ENCODE results near the gene FRS3. TPM values are rescaled to one million over a fixed set of nuclear protein-coding genes. Genes with fewer than 3 reads are reported as not detected.

Gene FRS3
- total and polyA plus RNA-seq, 2 experiments from 2014 or later, result 1.4 to 8.4 TPM

GRCh38 chr6:41798901-41799558 lies 19.3 kb upstream of the FRS3 start:
- Histone ChIP-seq H3K9me2 (replicated peaks; ENCODE audit: insufficient read depth) (no peaks in the 10 kb centered on the region), H3K27me3 (no peaks in the 10 kb centered on the region), H2AFZ (no peak overlapping the region), H3K79me2 (no peaks in the 10 kb centered on the region), H4K20me1 (ENCODE audit: insufficient read depth, poor library complexity, severe bottlenecking) (no peaks in the 10 kb centered on the region), H3K4me1 (ENCODE audit: insufficient read depth) (no peaks in the 10 kb centered on the region), H3K9me3 (ENCODE audit: low read depth) (no peaks in the 10 kb centered on the region), H3K4me3 (no peak overlapping the region), H3K27ac (no peak overlapping the region), H3K36me3 (replicated peaks; ENCODE audit: insufficient read depth, low read depth) (no peaks in the 10 kb centered on the region), H3K4me2 (no peak overlapping the region)
- TF ChIP-seq EZH2 (IDR thresholded peaks at IDR 0.05; ENCODE audit: borderline replicate concordance) (no peak), CTCF (IDR thresholded peaks at IDR 0.05; ENCODE audit: poor library complexity) (no peak), EZH2phosphoT487 (IDR thresholded peaks at IDR 0.05; ENCODE audit: low read depth, severe bottlenecking, unreplicated experiment) (no peak)
- WGBS (ENCODE audit: low lambda C conversion rate, missing lambda C conversion rate), result 96% methylated on average over 7 of the region's 7 CpGs
- no peak for DNase-seq (ENCODE audit: low spot score)

GRCh38 chr6:41796474-41796873 lies 16.8 kb upstream of the FRS3 start:
- Histone ChIP-seq H3K4me3 (no peak overlapping the region), H3K9me2 (replicated peaks; ENCODE audit: insufficient read depth) (no peaks in the 10 kb centered on the region), H3K9me3 (ENCODE audit: low read depth) (no peaks in the 10 kb centered on the region), H3K27me3 (no peaks in the 10 kb centered on the region), H3K79me2 (no peaks in the 10 kb centered on the region), H3K4me2 (no peak overlapping the region), H3K4me1 (ENCODE audit: insufficient read depth) (no peaks in the 10 kb centered on the region), H3K27ac (no peak overlapping the region), H3K36me3 (replicated peaks; ENCODE audit: insufficient read depth, low read depth) (no peaks in the 10 kb centered on the region), H4K20me1 (ENCODE audit: insufficient read depth, poor library complexity, severe bottlenecking) (no peaks in the 10 kb centered on the region), H2AFZ (no peak overlapping the region)
- WGBS (ENCODE audit: low lambda C conversion rate, missing lambda C conversion rate), result 95% methylated on average over 2 of the region's 2 CpGs
- no peak for DNase-seq (ENCODE audit: low spot score)
- no peak for TF ChIP-seq CTCF (IDR thresholded peaks at IDR 0.05; ENCODE audit: poor library complexity)

- Histone ChIP-seq H4K20me1 (ENCODE audit: insufficient read depth, poor library complexity, severe bottlenecking) (no peaks in the 10 kb centered on the region), H3K27me3 (no peaks in the 10 kb centered on the region), H3K4me3 (no peak overlapping the region), H3K4me1 (ENCODE audit: insufficient read depth) (no peaks in the 10 kb centered on the region), H3K36me3 (replicated peaks; ENCODE audit: insufficient read depth, low read depth) (no peaks in the 10 kb centered on the region), H3K9me3 (ENCODE audit: low read depth) (no peaks in the 10 kb centered on the region), H3K79me2 (peaks cover 25% of the 10 kb centered on the region), H3K4me2 (no peak overlapping the region), H3K9me2 (replicated peaks; ENCODE audit: insufficient read depth) (no peaks in the 10 kb centered on the region), H3K27ac (no peak overlapping the region), H2AFZ (no peak overlapping the region)
- TF ChIP-seq EZH2 (IDR thresholded peaks at IDR 0.05; ENCODE audit: borderline replicate concordance), result no peak
- TF ChIP-seq EZH2phosphoT487 (IDR thresholded peaks at IDR 0.05; ENCODE audit: low read depth, severe bottlenecking, unreplicated experiment), result no peak
- TF ChIP-seq CTCF (IDR thresholded peaks at IDR 0.05; ENCODE audit: poor library complexity), result no peak
- no peak for DNase-seq (ENCODE audit: low spot score)
- WGBS (ENCODE audit: low lambda C conversion rate, missing lambda C conversion rate), result 94% methylated on average over 4 of the region's 4 CpGs
Observed at GRCh38 chr6:41791984-41792383, 12.3 kb upstream of the FRS3 start.

GRCh38 chr6:41791305-41791704 lies 11.6 kb upstream of the FRS3 start:
- Histone ChIP-seq H3K4me2 (no peak overlapping the region), H3K9me3 (ENCODE audit: low read depth) (no peaks in the 10 kb centered on the region), H3K9me2 (replicated peaks; ENCODE audit: insufficient read depth) (no peaks in the 10 kb centered on the region), H3K4me1 (ENCODE audit: insufficient read depth) (no peaks in the 10 kb centered on the region), H3K36me3 (replicated peaks; ENCODE audit: insufficient read depth, low read depth) (no peaks in the 10 kb centered on the region), H3K27ac (no peak overlapping the region), H3K4me3 (no peak overlapping the region), H2AFZ (no peak overlapping the region), H3K27me3 (no peaks in the 10 kb centered on the region), H4K20me1 (ENCODE audit: insufficient read depth, poor library complexity, severe bottlenecking) (no peaks in the 10 kb centered on the region), H3K79me2 (peaks cover 25% of the 10 kb centered on the region)
- DNase-seq (ENCODE audit: low spot score), result no peak
- TF ChIP-seq EZH2 (IDR thresholded peaks at IDR 0.05; ENCODE audit: borderline replicate concordance), result no peak
- 95% methylated on average over 1 of the region's 1 CpG for WGBS (ENCODE audit: low lambda C conversion rate, missing lambda C conversion rate)

All from hepatocyte (in vitro differentiated cells).